GM23338 (cell line): ENCODE measurements around the gene FIP1L1.

Experiments
- EZH2 ChIP-seq: fragments of 200-600 bp; sonication (generic); IDR thresholded peaks from one replicate; pipeline ENCODE4 v1.8.0; 2017; ENCODE audit warnings: antibody characterized with exemption, mild to moderate bottlenecking, low read depth; ENCODE audit not compliant: unreplicated experiment
- EZH2phosphoT487 ChIP-seq: fragments of 200-600 bp; sonication (generic); IDR thresholded peaks from one replicate; pipeline ENCODE4 v1.8.1; 2018; ENCODE audit warnings: antibody characterized with exemption; ENCODE audit not compliant: unreplicated experiment
- POLR2AphosphoS5 ChIP-seq: IDR thresholded peaks from 2 replicates; pipeline ENCODE4 v1.6.1; 2016; ENCODE audit warnings: antibody characterized with exemption, low read depth
- ZNF331 ChIP-seq: fragments of 250-450 bp; sonication (Bioruptor Pico); IDR thresholded peaks from 2 replicates; pipeline ENCODE4 v1.5.0; 2020; ENCODE audit warnings: low read depth, mild to moderate bottlenecking, moderate library complexity
- TF ChIP-seq, protein P1 (sequence below), 2 experiments: fragments of 200-600 bp in 1 of 2; sonication (generic) in 1 of 2; conservative IDR thresholded peaks; 2 replicates each; pipeline versions ENCODE4 v1.5.1 to v1.6.1; 2016 to 2017; ENCODE audit warnings: antibody characterized with exemption in 2 of 2, low read depth in 2 of 2, mild to moderate bottlenecking in 2 of 2, moderate library complexity in 1 of 2

DNA sequence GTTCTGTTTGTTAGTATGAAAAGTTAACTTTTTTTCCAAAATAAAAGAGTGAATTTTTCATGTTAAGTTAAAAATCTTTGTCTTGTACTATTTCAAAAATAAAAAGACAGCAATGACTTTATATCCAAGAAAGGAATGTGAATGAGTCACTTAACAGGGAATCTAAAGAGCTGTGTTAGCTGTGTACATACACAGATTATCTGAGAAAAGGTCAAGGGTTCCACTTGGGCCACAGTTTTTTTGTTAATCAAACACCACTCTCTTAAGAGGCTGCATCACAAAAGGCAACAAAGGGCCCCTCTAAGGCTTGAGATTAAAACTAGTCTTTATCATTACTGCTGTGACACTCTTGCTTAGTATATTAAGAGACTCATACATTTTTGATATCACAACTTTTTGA, 82.1 kb downstream of the FIP1L1 start:
- TF ChIP-seq, protein P1, sequence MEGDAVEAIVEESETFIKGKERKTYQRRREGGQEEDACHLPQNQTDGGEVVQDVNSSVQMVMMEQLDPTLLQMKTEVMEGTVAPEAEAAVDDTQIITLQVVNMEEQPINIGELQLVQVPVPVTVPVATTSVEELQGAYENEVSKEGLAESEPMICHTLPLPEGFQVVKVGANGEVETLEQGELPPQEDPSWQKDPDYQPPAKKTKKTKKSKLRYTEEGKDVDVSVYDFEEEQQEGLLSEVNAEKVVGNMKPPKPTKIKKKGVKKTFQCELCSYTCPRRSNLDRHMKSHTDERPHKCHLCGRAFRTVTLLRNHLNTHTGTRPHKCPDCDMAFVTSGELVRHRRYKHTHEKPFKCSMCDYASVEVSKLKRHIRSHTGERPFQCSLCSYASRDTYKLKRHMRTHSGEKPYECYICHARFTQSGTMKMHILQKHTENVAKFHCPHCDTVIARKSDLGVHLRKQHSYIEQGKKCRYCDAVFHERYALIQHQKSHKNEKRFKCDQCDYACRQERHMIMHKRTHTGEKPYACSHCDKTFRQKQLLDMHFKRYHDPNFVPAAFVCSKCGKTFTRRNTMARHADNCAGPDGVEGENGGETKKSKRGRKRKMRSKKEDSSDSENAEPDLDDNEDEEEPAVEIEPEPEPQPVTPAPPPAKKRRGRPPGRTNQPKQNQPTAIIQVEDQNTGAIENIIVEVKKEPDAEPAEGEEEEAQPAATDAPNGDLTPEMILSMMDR (conservative IDR thresholded peaks at IDR 0.05; ENCODE audit: low read depth in 2 of 2): no peak
- no peak for TF ChIP-seq EZH2
- TF ChIP-seq EZH2phosphoT487: no peak
- TF ChIP-seq ZNF331: no peak
- TF ChIP-seq POLR2AphosphoS5: no peak
